Fibroblast of mammary gland (primary cell): ENCODE results near the gene STMN3.

Source experiments
- DNase-seq: peaks from one replicate; pipeline ENCODE4 v3.0.0-alpha.2; 2010; ENCODE audit warnings: low read depth
- H3K4me3 ChIP-seq: 2 replicates; pipeline ENCODE4 v1.5.1; 2011; ENCODE audit warnings: low read depth, mild to moderate bottlenecking, low read length, moderate library complexity; ENCODE audit not compliant: control insufficient read depth
- TF ChIP-seq, protein P1 (sequence below): conservative IDR thresholded peaks from 2 replicates; pipeline ENCODE4 v1.5.1; 2011; ENCODE audit warnings: low read depth, low read length, inconsistent platforms; ENCODE audit not compliant: control insufficient read depth, insufficient read depth

Gene STMN3

DNA sequence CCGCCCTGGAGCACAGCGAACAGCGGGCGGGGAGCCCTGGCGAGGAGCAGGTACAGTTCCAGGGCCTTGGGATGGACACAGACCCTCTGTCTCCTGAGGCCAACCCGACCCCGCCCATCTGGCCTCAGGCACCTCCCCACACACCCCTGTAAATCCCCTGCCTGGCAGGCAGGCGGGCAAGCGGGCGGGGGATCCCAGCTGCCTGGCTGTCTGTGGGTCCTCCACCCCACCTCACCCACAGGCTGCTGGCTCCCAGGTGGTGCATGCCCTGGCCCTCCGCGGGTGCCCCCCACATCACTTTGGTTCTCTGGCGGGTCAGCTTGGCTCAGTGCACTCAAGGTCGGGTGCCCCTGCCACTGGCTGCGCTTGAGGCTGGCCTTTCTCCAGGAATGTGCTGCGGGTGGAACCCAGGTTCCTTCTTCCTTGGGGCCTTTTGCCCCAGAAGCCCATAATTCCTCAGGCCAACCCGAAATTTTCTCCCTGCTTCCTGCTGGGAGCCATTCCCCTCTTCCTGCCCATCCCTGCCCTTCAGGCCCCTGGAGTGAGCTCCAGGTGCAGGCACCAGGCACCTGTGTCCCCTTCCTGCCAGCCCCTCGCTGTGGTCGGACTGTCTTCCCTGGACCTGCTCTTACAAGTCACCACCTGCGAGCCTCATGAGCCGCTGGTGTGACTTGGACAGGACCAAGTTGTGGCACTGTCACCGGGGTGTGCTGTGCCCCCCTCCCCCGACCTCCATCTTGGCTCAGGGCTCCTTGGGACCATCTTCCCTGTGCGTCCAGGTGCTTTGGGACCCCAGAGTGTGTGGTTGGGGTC lies 37.9 kb upstream of the STMN3 start:
- DNase-seq = no peak
- no peak overlapping the region for H3K4me3 ChIP-seq
- TF ChIP-seq, protein P1, sequence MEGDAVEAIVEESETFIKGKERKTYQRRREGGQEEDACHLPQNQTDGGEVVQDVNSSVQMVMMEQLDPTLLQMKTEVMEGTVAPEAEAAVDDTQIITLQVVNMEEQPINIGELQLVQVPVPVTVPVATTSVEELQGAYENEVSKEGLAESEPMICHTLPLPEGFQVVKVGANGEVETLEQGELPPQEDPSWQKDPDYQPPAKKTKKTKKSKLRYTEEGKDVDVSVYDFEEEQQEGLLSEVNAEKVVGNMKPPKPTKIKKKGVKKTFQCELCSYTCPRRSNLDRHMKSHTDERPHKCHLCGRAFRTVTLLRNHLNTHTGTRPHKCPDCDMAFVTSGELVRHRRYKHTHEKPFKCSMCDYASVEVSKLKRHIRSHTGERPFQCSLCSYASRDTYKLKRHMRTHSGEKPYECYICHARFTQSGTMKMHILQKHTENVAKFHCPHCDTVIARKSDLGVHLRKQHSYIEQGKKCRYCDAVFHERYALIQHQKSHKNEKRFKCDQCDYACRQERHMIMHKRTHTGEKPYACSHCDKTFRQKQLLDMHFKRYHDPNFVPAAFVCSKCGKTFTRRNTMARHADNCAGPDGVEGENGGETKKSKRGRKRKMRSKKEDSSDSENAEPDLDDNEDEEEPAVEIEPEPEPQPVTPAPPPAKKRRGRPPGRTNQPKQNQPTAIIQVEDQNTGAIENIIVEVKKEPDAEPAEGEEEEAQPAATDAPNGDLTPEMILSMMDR = no peak

DNA sequence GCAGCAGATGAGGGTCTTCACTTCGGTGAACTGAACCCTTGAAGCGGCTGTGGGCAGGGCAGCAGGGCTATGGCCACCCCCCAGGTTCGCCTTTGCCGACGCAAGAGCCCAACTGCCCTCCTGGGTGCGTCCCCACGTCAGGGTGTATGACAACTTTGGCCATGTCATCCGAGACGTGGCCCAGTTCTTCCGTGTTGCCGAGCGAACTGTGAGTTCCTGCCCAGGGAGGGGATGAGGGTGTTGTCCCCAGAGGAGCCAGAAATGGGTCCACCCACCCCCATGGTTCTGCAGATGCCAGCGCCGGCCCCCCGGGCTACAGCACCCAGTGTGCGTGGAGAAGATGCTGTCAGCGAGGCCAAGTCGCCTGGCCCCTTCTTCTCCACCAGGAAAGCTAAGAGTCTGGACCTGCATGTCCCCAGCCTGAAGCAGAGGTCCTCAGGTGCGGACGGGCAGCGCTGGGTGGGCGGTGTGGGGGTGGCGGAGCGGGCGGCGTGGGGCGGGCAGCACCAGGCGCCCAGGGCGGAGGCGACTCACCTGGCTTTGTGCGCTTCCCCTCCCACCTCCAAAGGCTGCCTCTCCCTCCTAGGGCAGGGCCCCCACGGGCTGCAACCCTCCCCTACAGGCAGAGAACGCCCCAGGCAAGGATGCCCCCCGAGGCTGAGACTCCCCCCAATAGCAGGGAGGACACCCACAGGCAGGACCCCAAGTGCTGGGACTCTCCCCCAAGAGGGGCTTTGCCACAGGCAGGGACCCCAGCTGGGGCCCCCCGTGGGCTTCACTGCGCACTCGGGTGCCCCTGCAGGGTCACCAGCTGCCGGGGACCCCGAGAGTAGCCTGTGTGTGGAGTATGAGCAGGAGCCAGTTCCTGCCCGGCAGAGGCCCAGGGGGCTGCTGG lies 37.0 kb upstream of the STMN3 start:
- no peak for DNase-seq
- TF ChIP-seq, protein P1 = no peak
- no peak overlapping the region for H3K4me3 ChIP-seq

DNA sequence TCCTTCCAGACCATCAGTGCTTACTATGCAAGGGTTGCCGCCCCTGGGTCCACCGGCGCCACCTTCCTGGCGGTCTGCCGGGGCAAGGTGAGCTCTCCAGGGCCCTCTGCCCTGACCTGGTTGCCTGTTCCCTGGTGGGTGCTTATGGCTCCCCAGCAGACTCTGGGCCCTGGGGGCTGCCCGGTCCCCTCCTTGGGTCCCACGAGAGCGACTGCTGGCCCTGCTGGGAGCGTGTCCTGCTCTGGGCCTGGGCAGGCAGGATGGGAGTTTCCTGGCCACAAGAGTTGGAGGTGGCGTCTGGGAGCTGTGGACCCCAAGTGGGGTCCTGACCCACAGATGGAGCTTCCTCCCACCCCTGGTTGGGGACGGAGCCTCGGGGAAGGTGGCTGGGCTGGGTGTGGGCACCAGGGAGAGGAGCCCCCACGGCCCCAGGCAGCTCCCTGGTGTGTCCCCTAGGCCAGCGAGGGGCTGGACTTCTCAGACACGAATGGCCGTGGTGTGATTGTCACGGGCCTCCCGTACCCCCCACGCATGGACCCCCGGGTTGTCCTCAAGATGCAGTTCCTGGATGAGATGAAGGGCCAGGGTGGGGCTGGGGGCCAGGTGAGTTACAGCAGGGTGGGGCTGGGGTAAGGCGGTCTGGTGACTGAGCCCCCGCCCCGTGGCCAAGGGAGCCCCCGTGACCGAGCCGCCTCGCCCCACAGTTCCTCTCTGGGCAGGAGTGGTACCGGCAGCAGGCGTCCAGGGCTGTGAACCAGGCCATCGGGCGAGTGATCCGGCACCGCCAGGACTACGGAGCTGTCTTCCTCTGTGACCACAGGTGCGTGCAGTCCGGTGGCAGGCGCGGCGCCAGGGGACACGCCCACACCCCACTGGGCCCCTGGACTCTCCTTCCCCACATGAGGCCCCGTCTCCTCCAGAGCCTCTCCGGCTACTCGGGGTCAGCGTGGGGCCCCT lies 36.1 kb upstream of the STMN3 start:
- no peak overlapping the region for H3K4me3 ChIP-seq
- DNase-seq = no peak
- TF ChIP-seq, protein P1 = no peak

DNA sequence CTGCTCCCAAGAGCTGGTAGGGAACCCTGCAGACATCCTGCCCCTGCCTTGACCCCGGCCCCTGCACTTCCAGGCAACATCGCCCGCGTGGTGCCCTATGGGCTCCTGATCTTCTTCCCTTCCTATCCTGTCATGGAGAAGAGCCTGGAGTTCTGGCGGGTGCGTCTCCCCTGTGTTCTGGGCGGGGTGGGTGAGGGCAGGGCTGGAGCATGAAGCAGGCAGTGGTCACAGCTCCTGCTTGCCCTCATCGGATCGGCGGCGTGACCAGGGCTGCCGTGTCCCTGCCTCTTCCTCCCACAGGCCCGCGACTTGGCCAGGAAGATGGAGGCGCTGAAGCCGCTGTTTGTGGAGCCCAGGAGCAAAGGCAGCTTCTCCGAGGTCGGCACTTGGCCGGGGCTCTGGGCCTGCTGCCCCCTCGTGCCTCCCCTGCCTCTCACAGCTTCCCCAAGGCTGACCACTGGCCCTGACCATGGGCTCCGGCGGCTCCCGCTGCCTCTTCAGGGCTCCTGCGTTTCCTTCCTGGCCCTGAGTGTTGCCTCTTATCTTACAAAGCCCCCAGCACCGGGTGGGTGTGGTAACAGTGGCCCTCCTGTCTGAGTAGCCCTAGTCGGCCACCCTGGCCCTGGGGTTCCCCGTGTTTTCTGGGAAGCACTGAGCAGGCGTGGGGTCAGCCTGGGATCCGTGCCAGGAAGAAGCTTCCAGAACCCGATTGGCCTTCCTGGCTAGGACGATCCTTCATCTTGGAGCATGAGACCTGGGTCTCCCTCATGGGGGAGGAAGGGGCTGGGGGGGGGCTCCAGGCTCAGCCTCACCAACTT lies 35.2 kb upstream of the STMN3 start:
- no peak overlapping the region for H3K4me3 ChIP-seq
- TF ChIP-seq, protein P1 = no peak
- no peak for DNase-seq

DNA sequence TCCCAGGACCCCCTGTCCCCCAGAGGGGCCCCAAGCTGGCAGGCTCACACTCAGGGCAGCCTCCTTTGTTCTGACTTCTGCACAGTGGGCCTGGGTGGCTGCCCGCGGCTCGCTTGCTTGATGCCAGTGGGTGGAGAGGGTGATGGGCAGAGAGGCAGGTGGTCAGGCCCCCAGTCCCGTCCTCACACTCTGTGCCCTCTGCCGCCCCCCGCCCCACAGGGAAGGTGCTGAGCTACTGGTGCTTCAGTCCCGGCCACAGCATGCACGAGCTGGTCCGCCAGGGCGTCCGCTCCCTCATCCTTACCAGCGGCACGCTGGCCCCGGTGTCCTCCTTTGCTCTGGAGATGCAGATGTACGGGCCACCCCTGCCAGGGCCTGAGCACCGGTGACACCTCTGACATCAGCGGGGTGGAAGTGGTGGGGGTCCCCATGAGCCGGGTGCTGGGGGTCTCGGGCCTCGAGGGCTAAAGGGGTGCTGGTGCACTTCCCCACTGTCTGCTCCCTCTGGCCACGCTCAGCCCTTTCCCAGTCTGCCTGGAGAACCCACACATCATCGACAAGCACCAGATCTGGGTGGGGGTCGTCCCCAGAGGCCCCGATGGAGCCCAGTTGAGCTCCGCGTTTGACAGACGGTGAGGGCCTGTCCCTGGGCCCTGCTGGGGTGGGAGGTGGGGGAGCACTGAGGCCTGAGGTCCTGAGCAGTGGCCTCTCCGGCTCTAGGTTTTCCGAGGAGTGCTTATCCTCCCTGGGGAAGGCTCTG lies 34.4 kb upstream of the STMN3 start:
- TF ChIP-seq, protein P1 = no peak
- H3K4me3 ChIP-seq = no peak overlapping the region
- no peak for DNase-seq
